GM23248 (cell line): ENCODE measurements around the gene TYSND1. TPM values are rescaled to one million over a fixed set of nuclear protein-coding genes. Genes with fewer than 3 reads are reported as not detected.
A peak's percentile ranks its signal among the peaks of the same experiment; 100 is the strongest.

ENCODE experiments used
- DNase-seq: peaks from one replicate; pipeline ENCODE4 v3.0.0-alpha.2; 2015
- H2AFZ ChIP-seq: fragments of 200-600 bp; sonication (generic); 2 replicates; pipeline ENCODE4 v1.6.1; 2016; ENCODE audit warnings: antibody characterized with exemption
- H3F3A ChIP-seq: fragments of 200-600 bp; sonication (generic); 2 replicates; pipeline ENCODE4 v1.6.1; 2016; ENCODE audit warnings: mild to moderate bottlenecking, antibody characterized with exemption, mixed run types; ENCODE audit not compliant: insufficient read depth
- H3K27ac ChIP-seq: fragments of 200-600 bp; sonication (generic); 2 replicates; pipeline ENCODE4 v1.5.1; 2016; ENCODE audit warnings: mild to moderate bottlenecking
- H3K27me3 ChIP-seq: fragments of 200-600 bp; sonication (generic); replicated peaks from 2 replicates; pipeline ENCODE4 v1.6.1; 2016; ENCODE audit warnings: mild to moderate bottlenecking; ENCODE audit not compliant: insufficient read depth
- H3K36me3 ChIP-seq: fragments of 200-600 bp; sonication (generic); 2 replicates; pipeline ENCODE4 v1.6.1; 2016; ENCODE audit warnings: low read depth, mild to moderate bottlenecking
- H3K4me1 ChIP-seq: fragments of 200-600 bp; sonication (generic); 2 replicates; pipeline ENCODE4 v1.6.1; 2016; ENCODE audit warnings: mild to moderate bottlenecking; ENCODE audit not compliant: insufficient read depth
- H3K4me2 ChIP-seq: fragments of 200-600 bp; sonication (generic); one replicate; pipeline ENCODE4 v1.6.1; 2016; ENCODE audit warnings: mild to moderate bottlenecking; ENCODE audit not compliant: unreplicated experiment
- H3K4me3 ChIP-seq: fragments of 200-600 bp; sonication (generic); 2 replicates; pipeline ENCODE4 v1.5.1; 2016; ENCODE audit warnings: mild to moderate bottlenecking
- H3K79me2 ChIP-seq: fragments of 200-600 bp; sonication (generic); 2 replicates; pipeline ENCODE4 v1.6.1; 2016; ENCODE audit warnings: mild to moderate bottlenecking; ENCODE audit not compliant: insufficient read depth
- H3K9ac ChIP-seq: fragments of 200-600 bp; sonication (generic); 2 replicates; pipeline ENCODE4 v1.6.1; 2016; ENCODE audit warnings: mild to moderate bottlenecking
- H3K9me2 ChIP-seq: fragments of 200-600 bp; sonication (generic); 2 replicates; pipeline ENCODE4 v1.6.1; 2016; ENCODE audit warnings: mixed run types, mild to moderate bottlenecking, moderate library complexity; ENCODE audit not compliant: insufficient read depth
- H3K9me3 ChIP-seq: fragments of 200-600 bp; sonication (generic); one replicate; pipeline ENCODE4 v1.6.1; 2017; ENCODE audit warnings: low read depth
- H4K20me1 ChIP-seq: fragments of 200-600 bp; sonication (generic); 2 replicates; pipeline ENCODE4 v1.6.0; 2016; ENCODE audit not compliant: insufficient read depth
- EZH2 ChIP-seq: fragments of 200-600 bp; sonication (generic); IDR thresholded peaks from 2 replicates; pipeline ENCODE4 v1.6.1; 2018; ENCODE audit warnings: antibody characterized with exemption, mild to moderate bottlenecking; ENCODE audit not compliant: insufficient read depth, poor library complexity, severe bottlenecking
- EZH2phosphoT487 ChIP-seq: fragments of 200-600 bp; sonication (generic); IDR thresholded peaks from 2 replicates; pipeline ENCODE4 v1.6.1; 2018; ENCODE audit warnings: antibody characterized with exemption, moderate library complexity, mild to moderate bottlenecking, low read depth; ENCODE audit not compliant: insufficient read depth
- WGBS, 2 experiments: methylation state at CpG; one replicate each; pipeline ENCODE4 v1.1.6; 2015 to 2017; ENCODE audit warnings: low lambda C conversion rate in 2 of 2, low coverage in 1 of 2; ENCODE audit errors: missing lambda C conversion rate in 2 of 2; 5-methylcytosine and 5-hydroxymethylcytosine counted together
- in situ Hi-C: fragments of 300-500 bp; cut with MboI; formaldehyde crosslinking; loops from 2 replicates; pipeline ENCODE4 v1.15.0; 2020
- polyA plus RNA-seq: library from polyadenylated mRNA; unstranded; fragments of >200 nt; fragmentation: Nextera tagmentation; extraction: Ambion mirVana; gene quantifications from 2 replicates; pipeline ENCODE4 v1.2.1, GENCODE V29; 2016
- total RNA-seq: library from RNA; depleted of rRNA; stranded (reverse); fragments of >200 nt; shearing (Covaris generic); gene quantifications from 2 replicates; pipeline ENCODE4 v1.2.3, GENCODE V29; 2014; rRNA removed

Gene TYSND1, protein sequence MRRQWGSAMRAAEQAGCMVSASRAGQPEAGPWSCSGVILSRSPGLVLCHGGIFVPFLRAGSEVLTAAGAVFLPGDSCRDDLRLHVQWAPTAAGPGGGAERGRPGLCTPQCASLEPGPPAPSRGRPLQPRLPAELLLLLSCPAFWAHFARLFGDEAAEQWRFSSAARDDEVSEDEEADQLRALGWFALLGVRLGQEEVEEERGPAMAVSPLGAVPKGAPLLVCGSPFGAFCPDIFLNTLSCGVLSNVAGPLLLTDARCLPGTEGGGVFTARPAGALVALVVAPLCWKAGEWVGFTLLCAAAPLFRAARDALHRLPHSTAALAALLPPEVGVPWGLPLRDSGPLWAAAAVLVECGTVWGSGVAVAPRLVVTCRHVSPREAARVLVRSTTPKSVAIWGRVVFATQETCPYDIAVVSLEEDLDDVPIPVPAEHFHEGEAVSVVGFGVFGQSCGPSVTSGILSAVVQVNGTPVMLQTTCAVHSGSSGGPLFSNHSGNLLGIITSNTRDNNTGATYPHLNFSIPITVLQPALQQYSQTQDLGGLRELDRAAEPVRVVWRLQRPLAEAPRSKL
- total RNA-seq, result 6.4 and 8.1 TPM in 2 replicates
- polyA plus RNA-seq, result 3.9 and 4.0 TPM in 2 replicates

- Histone ChIP-seq H3K36me3 (peaks cover 17% of the 10 kb centered on the region), H3K9ac (peak within 1 kb of the TSS; percentile 92), H3K27ac (peak within 1 kb of the TSS; percentile 90), H3K4me1 (peaks cover 9% of the 10 kb centered on the region), H4K20me1 (no peaks in the 10 kb centered on the region), H3K4me2 (peak within 1 kb of the TSS; percentile 89), H3K4me3 (peak within 1 kb of the TSS; percentile 77), H3K9me2 (no peaks in the 10 kb centered on the region), H3K79me2 (peaks cover 65% of the 10 kb centered on the region), H3F3A (peaks cover 45% of the 10 kb centered on the region), H2AFZ (peak within 1 kb of the TSS; percentile 64), H3K27me3 (no peaks in the 10 kb centered on the region), H3K9me3 (no peaks in the 10 kb centered on the region)
- TF ChIP-seq EZH2phosphoT487 (no peak), EZH2 (no peak)
- WGBS, 2 experiments, result 1% methylated on average over 39 of the region's 39 CpGs
- DNase-seq, result peak; percentile 99
- in situ Hi-C loops, result no loop called here
Measured at GRCh38 chr10:70146489-70147258, at the start of gene TYSND1. Gene TYSND1, minus strand, starts transcription at chr10:70146700. Its CDS starts 114 bp downstream, at chr10:70146586.

DNA sequence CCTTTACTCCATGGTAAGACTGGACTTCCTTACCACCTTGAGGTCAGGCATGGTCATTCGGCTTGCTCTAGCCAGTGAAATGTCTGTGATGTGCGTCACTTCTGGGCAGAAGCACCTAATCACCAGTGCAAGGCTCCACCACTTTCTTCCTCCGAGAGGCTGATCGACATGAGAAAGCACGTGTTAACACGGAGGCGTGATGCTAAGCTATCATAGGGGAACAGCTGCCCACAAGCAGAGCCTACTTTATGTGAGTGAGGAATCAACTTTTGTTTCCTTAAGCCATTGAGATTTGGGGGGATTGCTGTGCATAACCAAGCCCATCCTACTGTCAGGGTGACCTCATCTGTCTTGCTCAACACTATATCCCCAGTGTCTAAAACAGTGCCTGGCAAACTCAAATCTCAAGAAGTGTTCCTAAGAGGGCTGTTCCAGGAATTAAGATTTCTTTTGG lies 46.9 kb upstream of the TYSND1 start:
- Histone ChIP-seq H3K27me3 (no peaks in the 10 kb centered on the region), H3K4me3 (no peak overlapping the region), H3K9me3 (no peaks in the 10 kb centered on the region), H3K79me2 (no peaks in the 10 kb centered on the region), H3K4me1 (peaks cover 46% of the 10 kb centered on the region), H3K9ac (0 out of 2 replicates have a peak overlapping the region, but pooled peaks have one; percentile 71), H3K4me2 (peak overlapping the region; percentile 34), H2AFZ (no peak overlapping the region), H3K9me2 (no peaks in the 10 kb centered on the region), H3K27ac (peak overlapping the region; percentile 95), H3F3A (peaks cover 52% of the 10 kb centered on the region), H4K20me1 (no peaks in the 10 kb centered on the region), H3K36me3 (peaks cover 2% of the 10 kb centered on the region; the same call in 1 of the 2 replicates)
- in situ Hi-C loops, result no loop called here
- DNase-seq, result peak; percentile 46
- WGBS, 2 experiments, result 98 to 99% methylated on average over 7 of the region's 7 CpGs
- TF ChIP-seq EZH2phosphoT487 (no peak), EZH2 (no peak)

DNA sequence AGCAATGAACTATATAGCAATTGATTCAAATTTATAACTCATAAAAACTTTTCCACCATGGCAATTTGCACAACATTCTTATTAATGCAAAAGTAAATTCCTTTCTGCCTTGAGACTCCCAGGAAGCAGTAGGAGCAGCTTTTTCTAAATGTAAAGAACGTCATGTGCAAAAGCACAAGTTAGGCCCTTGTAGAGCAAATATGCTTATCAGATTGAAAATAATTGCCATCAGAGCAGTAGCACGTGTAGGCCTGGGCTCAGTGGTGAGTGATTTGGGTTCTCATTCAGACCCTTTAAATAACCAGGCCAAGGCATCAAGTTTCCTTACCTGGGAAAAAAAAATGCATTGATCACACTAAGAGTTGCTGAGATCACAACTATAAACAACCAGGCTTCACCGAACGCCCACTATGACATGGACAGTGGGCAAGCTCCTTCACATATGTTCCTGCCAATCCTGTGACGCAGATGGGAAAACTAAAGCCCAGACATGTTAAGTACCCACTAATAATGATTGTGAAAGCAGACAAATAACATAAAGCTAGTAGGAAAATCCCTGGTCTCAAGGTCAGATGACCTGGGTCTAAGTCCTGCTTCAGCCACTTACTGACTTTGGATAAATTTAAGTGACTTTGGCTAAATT lies 45.9 kb upstream of the TYSND1 start:
- Histone ChIP-seq H4K20me1 (no peaks in the 10 kb centered on the region), H3F3A (peaks cover 52% of the 10 kb centered on the region), H2AFZ (no peak overlapping the region), H3K79me2 (no peaks in the 10 kb centered on the region), H3K4me2 (peak overlapping the region; percentile 72), H3K36me3 (no peaks in the 10 kb centered on the region), H3K9me2 (no peaks in the 10 kb centered on the region), H3K9me3 (no peaks in the 10 kb centered on the region), H3K27ac (peak overlapping the region; percentile 95), H3K4me1 (peaks cover 46% of the 10 kb centered on the region), H3K9ac (peak overlapping the region; percentile 71), H3K4me3 (0 out of 2 replicates have a peak overlapping the region, but pooled peaks have one; percentile 3), H3K27me3 (no peaks in the 10 kb centered on the region)
- no peak for TF ChIP-seq EZH2
- no peak for TF ChIP-seq EZH2phosphoT487
- in situ Hi-C loops, result no loop called here
- WGBS, 2 experiments, result 32 to 37% methylated on average over 5 of the region's 5 CpGs
- peak; percentile 76 for DNase-seq

- Histone ChIP-seq H3K27ac (peak overlapping the region; percentile 95), H3K9ac (peak overlapping the region; percentile 71), H3K27me3 (no peaks in the 10 kb centered on the region), H2AFZ (no peak overlapping the region), H3K4me1 (peaks cover 46% of the 10 kb centered on the region), H4K20me1 (no peaks in the 10 kb centered on the region), H3K9me3 (no peaks in the 10 kb centered on the region), H3K4me2 (peak overlapping the region; percentile 74), H3K4me3 (peak overlapping the region; percentile 28), H3K9me2 (no peaks in the 10 kb centered on the region), H3K79me2 (no peaks in the 10 kb centered on the region), H3F3A (peaks cover 52% of the 10 kb centered on the region), H3K36me3 (no peaks in the 10 kb centered on the region)
- in situ Hi-C loops, result no loop called here
- TF ChIP-seq EZH2phosphoT487, result no peak
- no peak for TF ChIP-seq EZH2
- peak; percentile 94 for DNase-seq
Measured at GRCh38 chr10:70191972-70192305, 45.4 kb upstream of the TYSND1 start.
